Measurements from ENCODE around the gene IQCH. TPM values are rescaled to one million over a fixed set of nuclear protein-coding genes. Genes with fewer than 3 reads are reported as not detected.
"Not testable (repeated sequence)": the region's sequence is repeated elsewhere in the genome, so short reads cannot be mapped to it uniquely, and the experiment has no call there.

The IQCH gene
- total and polyA plus RNA-seq, 12 donors, result 0.67 to 7.3 (median 2.9) TPM

DNA sequence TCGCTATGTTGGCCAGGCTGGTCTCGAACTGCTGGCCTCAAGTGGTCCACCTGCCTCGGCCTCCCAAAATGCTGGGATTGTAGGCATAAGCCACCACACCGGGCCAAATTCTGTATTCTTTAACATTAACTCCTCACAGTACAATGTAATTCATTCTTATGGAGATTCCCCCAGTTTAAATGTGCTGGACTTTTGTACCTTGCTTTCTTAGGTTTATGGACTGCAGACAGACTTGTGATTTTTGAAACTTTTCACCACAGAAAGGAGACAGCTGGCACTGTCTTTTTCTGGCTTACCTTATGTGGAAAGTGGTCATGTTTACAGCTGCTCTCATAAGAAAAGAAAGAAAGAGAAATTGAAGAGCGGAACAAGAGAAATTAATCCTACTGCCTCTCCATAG lies 103.8 kb downstream of the IQCH start:
- TF ChIP-seq, protein P1, sequence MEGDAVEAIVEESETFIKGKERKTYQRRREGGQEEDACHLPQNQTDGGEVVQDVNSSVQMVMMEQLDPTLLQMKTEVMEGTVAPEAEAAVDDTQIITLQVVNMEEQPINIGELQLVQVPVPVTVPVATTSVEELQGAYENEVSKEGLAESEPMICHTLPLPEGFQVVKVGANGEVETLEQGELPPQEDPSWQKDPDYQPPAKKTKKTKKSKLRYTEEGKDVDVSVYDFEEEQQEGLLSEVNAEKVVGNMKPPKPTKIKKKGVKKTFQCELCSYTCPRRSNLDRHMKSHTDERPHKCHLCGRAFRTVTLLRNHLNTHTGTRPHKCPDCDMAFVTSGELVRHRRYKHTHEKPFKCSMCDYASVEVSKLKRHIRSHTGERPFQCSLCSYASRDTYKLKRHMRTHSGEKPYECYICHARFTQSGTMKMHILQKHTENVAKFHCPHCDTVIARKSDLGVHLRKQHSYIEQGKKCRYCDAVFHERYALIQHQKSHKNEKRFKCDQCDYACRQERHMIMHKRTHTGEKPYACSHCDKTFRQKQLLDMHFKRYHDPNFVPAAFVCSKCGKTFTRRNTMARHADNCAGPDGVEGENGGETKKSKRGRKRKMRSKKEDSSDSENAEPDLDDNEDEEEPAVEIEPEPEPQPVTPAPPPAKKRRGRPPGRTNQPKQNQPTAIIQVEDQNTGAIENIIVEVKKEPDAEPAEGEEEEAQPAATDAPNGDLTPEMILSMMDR (IDR thresholded peaks at IDR 0.05), result no peak
- TF ChIP-seq POLR2A (IDR thresholded peaks at IDR 0.05), result no peak
- no peaks in the 10 kb centered on the region for H3K27me3 ChIP-seq
- no peaks in the 10 kb centered on the region for H3K4me1 ChIP-seq (replicated peaks in 1 of 2)
- WGBS, 4 donors, result 90 to 98% (median 96%) methylated on average over 5 of the region's 5 CpGs
- H3K9me3 ChIP-seq (replicated peaks in 1 of 3), result peaks cover 0 to 7% (median 0%) of the 10 kb centered on the region in 3 donors
- intact Hi-C loops (cut with DNase I), result no loop called here
- no peaks in the 10 kb centered on the region for H3K36me3 ChIP-seq (replicated peaks in 1 of 2)
- no peak overlapping the region for H3K4me3 ChIP-seq
- no peak for DNase-seq
- H3K27ac ChIP-seq, result no peak overlapping the region

DNA sequence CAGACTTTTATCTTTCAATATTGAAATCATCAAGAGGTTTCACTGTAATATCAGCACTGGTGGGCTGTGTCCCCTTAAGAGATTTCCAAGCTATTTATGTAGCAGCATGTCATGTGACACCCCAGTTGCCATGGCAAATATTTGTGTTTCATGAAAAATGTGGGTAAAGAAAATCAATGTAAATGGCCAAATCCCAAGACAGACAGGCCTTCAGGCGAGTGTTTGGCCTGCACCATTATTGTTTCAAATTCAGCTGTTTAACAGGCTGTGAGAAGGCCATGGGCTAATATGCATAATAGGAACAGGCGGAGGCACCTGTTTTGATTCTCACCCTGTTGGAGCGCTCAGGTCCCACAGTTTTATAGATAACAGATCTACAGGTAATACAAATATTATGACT lies 104.2 kb downstream of the IQCH start:
- TF ChIP-seq, protein P1 (IDR thresholded peaks at IDR 0.05), result no peak
- TF ChIP-seq POLR2A (IDR thresholded peaks at IDR 0.05), result no peak
- Histone ChIP-seq H3K4me3 (no peak overlapping the region), H3K27ac (no peak overlapping the region), H3K4me1 (replicated peaks in 1 of 2) (no peaks in the 10 kb centered on the region), H3K27me3 (no peaks in the 10 kb centered on the region), H3K9me3 (replicated peaks in 1 of 3) (peaks cover 0 to 5% (median 0%) of the 10 kb centered on the region in 3 donors), H3K36me3 (replicated peaks in 1 of 2) (no peaks in the 10 kb centered on the region)
- no peak for DNase-seq
- 95 to 100% (median 98%) methylated on average over 3 of the region's 3 CpGs for WGBS, 4 donors
- intact Hi-C loops (cut with DNase I), result no loop called here

DNA sequence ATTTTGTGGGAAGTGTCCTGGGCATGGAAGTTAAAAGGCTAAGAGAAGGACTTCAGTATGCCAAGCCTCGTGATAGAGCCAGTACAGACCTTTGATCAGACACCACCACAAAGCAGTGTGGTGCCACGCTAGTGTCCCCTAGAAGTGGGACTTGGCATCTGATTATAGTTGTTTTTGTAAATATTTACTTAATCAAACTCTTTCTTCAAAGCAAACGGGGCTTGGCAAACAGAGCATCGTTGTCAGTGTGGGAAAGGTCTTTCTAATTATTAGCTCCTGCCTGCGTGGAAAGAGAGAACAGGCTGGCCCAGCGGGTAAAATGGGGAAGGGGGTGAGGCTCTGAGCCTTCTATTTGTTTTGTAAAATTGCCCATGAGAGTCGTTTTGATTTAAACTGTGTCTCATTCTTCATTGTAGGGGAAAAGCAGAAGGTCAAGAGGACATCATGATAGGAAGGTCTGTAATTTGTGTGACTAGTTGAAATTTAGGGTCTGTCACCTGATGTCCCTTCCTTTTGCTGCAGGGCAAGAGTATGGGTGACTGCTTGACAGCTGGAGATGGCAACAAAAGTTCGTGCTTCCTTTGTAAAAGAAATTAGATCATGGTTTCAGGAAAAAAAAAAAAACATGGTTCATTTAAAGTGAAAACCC lies 105.0 kb downstream of the IQCH start:
- intact Hi-C loops (cut with DNase I), result no loop called here
- no peaks in the 10 kb centered on the region for H3K4me1 ChIP-seq (replicated peaks in 1 of 2)
- no peak overlapping the region for H3K4me3 ChIP-seq
- H3K27ac ChIP-seq, result no peak overlapping the region
- H3K27me3 ChIP-seq, result no peaks in the 10 kb centered on the region
- WGBS, 4 donors, result 66 to 76% (median 68%) methylated on average over 8 of the region's 8 CpGs
- no peak for DNase-seq
- no peaks in the 10 kb centered on the region for H3K9me3 ChIP-seq (replicated peaks in 1 of 3)
- TF ChIP-seq, protein P1 (IDR thresholded peaks at IDR 0.05), result no peak
- TF ChIP-seq POLR2A (IDR thresholded peaks at IDR 0.05), result no peak
- H3K36me3 ChIP-seq (replicated peaks in 1 of 2), result no peaks in the 10 kb centered on the region

DNA sequence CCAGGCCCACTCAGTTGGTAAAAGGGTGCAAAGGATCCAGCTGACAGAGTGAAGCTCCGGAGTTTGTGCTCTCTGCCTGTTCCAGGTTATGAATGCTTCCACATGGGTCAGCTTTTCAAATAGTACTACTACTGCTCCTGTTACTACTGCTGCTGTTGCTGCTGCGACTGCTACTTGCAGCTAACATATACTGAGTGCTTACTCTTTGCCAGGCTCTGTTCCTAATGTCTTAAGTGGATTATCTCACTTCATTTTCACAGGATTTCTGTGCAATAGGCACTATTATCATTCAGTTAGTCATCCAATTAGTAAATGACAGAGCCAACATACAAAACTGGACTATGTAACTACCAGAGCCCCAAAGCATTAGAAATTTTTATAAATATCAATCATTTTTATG lies 106.5 kb downstream of the IQCH start:
- Histone ChIP-seq H3K27me3 (no peaks in the 10 kb centered on the region), H3K9me3 (replicated peaks in 1 of 3) (no peaks in the 10 kb centered on the region), H3K4me1 (replicated peaks in 1 of 2) (no peaks in the 10 kb centered on the region), H3K4me3 (no peak overlapping the region), H3K36me3 (replicated peaks in 1 of 2) (no peaks in the 10 kb centered on the region), H3K27ac (no peak overlapping the region)
- intact Hi-C loops (cut with DNase I), result no loop called here
- TF ChIP-seq POLR2A (IDR thresholded peaks at IDR 0.05), result no peak
- TF ChIP-seq, protein P1 (IDR thresholded peaks at IDR 0.05), result no peak
- no peak for DNase-seq
- WGBS, 4 donors, result 84 to 88% (median 87%) methylated on average over 2 of the region's 2 CpGs

DNA sequence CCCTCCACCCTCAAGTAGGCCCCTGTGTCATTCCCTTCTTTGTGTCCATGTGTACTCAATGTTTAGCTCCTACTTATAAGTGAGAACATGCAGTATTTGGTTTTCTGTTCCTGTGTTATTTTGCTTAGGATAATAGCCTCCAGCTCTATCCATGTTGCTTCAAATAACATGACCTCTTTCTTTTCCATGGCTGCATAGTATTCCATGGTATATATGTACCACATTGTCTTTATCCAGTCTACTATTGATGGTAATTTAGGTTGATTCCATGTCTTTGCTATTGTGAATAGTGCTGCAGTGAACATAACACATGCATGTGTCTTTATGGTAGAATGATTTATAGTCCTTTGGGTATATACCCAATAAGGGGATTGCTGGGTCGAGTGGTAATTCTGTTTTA lies 109.1 kb downstream of the IQCH start:
- intact Hi-C loops (cut with DNase I), result not testable (repeated sequence)
- 52 to 100% (median 83%) methylated on average over 1 of the region's 1 CpG for WGBS, 4 donors

More for the DNA sequence above, 109.1 kb downstream of the IQCH start:
- not testable (repeated sequence) for H3K27me3 ChIP-seq; DNase-seq; H3K36me3 ChIP-seq (replicated peaks in 1 of 2); H3K27ac ChIP-seq; H3K4me3 ChIP-seq; H3K4me1 ChIP-seq (replicated peaks in 1 of 2); H3K9me3 ChIP-seq (replicated peaks in 1 of 3)
